ENCODE results near the gene DYTN.

The DYTN gene

GRCh38 chr2:206700156-206700555 lies 18.0 kb downstream of the DYTN start:
- no peak for DNase-seq (ENCODE audit: low spot score)

- DNase-seq (ENCODE audit: low spot score) = no peak
These were observed 19.4 kb downstream of the DYTN start for GRCh38 chr2:206698811-206699210.

- no peak for DNase-seq (ENCODE audit: low spot score)
These were observed 21.3 kb downstream of the DYTN start for GRCh38 chr2:206696910-206697309.

- peak; percentile 41 for DNase-seq (ENCODE audit: low spot score)
These were observed 24.6 kb downstream of the DYTN start for GRCh38 chr2:206693399-206694137.

- no peak for DNase-seq (ENCODE audit: low spot score)
These were observed 25.2 kb downstream of the DYTN start for GRCh38 chr2:206692971-206693370.

GRCh38 chr2:206688990-206689389 lies 29.2 kb downstream of the DYTN start:
- DNase-seq (ENCODE audit: low spot score) = no peak

GRCh38 chr2:206688453-206688852 lies 29.7 kb downstream of the DYTN start:
- no peak for DNase-seq (ENCODE audit: low spot score)

GRCh38 chr2:206683546-206683945 lies 34.6 kb downstream of the DYTN start:
- no peak for DNase-seq (ENCODE audit: low spot score)

GRCh38 chr2:206670531-206671319 lies 47.5 kb downstream of the DYTN start:
- DNase-seq (ENCODE audit: low spot score) = no peak

- DNase-seq (ENCODE audit: low spot score) = no peak
These were observed 52.9 kb downstream of the DYTN start for GRCh38 chr2:206665251-206665650.

- no peak for DNase-seq (ENCODE audit: low spot score)
These were observed 61.1 kb downstream of the DYTN start for GRCh38 chr2:206657087-206657486.

GRCh38 chr2:206647985-206648384 lies 70.2 kb downstream of the DYTN start:
- no peak for DNase-seq (ENCODE audit: low spot score)

GRCh38 chr2:206642075-206643025 lies 75.8 kb downstream of the DYTN start, which contains the start of gene FAM237A:
Gene FAM237A (plus strand): TSS chr2:206642487. CDS start chr2:206644237, 1,750 bp downstream.
- peak; percentile 61 for DNase-seq (ENCODE audit: low spot score)

- no peak for DNase-seq (ENCODE audit: low spot score)
These were observed 77.0 kb downstream of the DYTN start for GRCh38 chr2:206641226-206641625.

GRCh38 chr2:206639636-206640035 lies 78.6 kb downstream of the DYTN start:
- DNase-seq (ENCODE audit: low spot score) = no peak

GRCh38 chr2:206635015-206635414 lies 83.2 kb downstream of the DYTN start:
- DNase-seq (ENCODE audit: low spot score) = no peak

- DNase-seq (ENCODE audit: low spot score) = no peak
These were observed 86.9 kb downstream of the DYTN start for GRCh38 chr2:206631340-206631739.

- DNase-seq (ENCODE audit: low spot score) = no peak
These were observed 90.6 kb downstream of the DYTN start for GRCh38 chr2:206627632-206628031.

GRCh38 chr2:206626108-206626507 lies 92.1 kb downstream of the DYTN start:
- DNase-seq (ENCODE audit: low spot score) = no peak

- no peak for DNase-seq (ENCODE audit: low spot score)
These were observed 99.2 kb downstream of the DYTN start for GRCh38 chr2:206619011-206619410.

- no peak for DNase-seq (ENCODE audit: low spot score)
These were observed 102.0 kb downstream of the DYTN start for GRCh38 chr2:206616151-206616550.

GRCh38 chr2:206615417-206616089 lies 102.6 kb downstream of the DYTN start:
- DNase-seq (ENCODE audit: low spot score) = no peak
